Progenitor cell of endocrine pancreas (in vitro differentiated cells): ENCODE measurements around the gene TBCD. TPM values are rescaled to one million over a fixed set of nuclear protein-coding genes. Genes with fewer than 3 reads are reported as not detected.

Experiments
- DNase-seq: peaks from one replicate; pipeline ENCODE4 v3.0.0; 2021; ENCODE audit warnings: low spot score; ENCODE audit not compliant: unreplicated experiment
- H3K27ac Mint-ChIP-seq: 2 replicates; pipeline ENCODE4 v1.8.0; 2021; ENCODE audit warnings: mild to moderate bottlenecking, moderate library complexity, mixed read lengths
- H3K27me3 Mint-ChIP-seq: 2 replicates; pipeline ENCODE4 v1.8.0; 2021; ENCODE audit warnings: mixed read lengths
- H3K36me3 Mint-ChIP-seq: 2 replicates; pipeline ENCODE4 v1.8.0; 2022; ENCODE audit warnings: mixed read lengths; ENCODE audit not compliant: insufficient read depth
- H3K4me1 Mint-ChIP-seq: 2 replicates; pipeline ENCODE4 v1.8.0; 2021; ENCODE audit warnings: low read depth, mixed read lengths
- H3K4me3 Mint-ChIP-seq: 2 replicates; pipeline ENCODE4 v1.8.0; 2021; ENCODE audit warnings: low read depth, mild to moderate bottlenecking, moderate library complexity, mixed read lengths
- H3K9me3 Mint-ChIP-seq: 2 replicates; pipeline ENCODE4 v1.8.0; 2021; ENCODE audit warnings: low read depth, mixed read lengths
- total RNA-seq: library from RNA; stranded (reverse); gene quantifications from 2 replicates; pipeline ENCODE4 v1.2.1, GENCODE V29; 2021
- TF ChIP-seq, protein P1 (sequence below): fragments of 200-600 bp; sonication (generic); IDR thresholded peaks from one replicate; pipeline ENCODE4 v1.5.0; 2021; ENCODE audit warnings: antibody characterized with exemption, mild to moderate bottlenecking; ENCODE audit not compliant: unreplicated experiment

Gene TBCD
- total RNA-seq, 1 donor from 2014 or later, result 95.6 TPM

DNA sequence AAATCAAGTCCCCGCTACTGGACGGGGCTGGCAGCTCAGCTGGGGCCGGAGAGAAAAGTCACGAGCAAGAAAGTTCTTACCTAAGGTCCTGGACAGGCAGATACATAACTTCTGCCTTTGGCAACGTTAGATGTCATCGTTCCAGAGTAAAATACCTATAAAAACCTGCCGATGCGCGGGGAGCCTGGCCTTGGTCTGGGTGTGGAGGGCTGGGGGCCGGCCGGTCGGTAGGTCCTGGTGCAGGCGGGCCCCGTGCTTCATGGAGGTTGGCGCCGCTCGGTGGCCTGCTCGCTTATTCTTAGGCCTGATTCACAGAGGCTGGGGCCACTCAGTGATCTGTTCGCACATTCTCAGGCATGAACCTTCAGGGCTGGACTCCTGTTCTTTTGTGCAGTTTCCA, 121.7 kb downstream of the TBCD start:
- DNase-seq, result no peak
- TF ChIP-seq, protein P1, sequence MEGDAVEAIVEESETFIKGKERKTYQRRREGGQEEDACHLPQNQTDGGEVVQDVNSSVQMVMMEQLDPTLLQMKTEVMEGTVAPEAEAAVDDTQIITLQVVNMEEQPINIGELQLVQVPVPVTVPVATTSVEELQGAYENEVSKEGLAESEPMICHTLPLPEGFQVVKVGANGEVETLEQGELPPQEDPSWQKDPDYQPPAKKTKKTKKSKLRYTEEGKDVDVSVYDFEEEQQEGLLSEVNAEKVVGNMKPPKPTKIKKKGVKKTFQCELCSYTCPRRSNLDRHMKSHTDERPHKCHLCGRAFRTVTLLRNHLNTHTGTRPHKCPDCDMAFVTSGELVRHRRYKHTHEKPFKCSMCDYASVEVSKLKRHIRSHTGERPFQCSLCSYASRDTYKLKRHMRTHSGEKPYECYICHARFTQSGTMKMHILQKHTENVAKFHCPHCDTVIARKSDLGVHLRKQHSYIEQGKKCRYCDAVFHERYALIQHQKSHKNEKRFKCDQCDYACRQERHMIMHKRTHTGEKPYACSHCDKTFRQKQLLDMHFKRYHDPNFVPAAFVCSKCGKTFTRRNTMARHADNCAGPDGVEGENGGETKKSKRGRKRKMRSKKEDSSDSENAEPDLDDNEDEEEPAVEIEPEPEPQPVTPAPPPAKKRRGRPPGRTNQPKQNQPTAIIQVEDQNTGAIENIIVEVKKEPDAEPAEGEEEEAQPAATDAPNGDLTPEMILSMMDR, result no peak
- no peak overlapping the region for H3K4me3 Mint-ChIP-seq
- H3K36me3 Mint-ChIP-seq, result peaks cover 7% of the 10 kb centered on the region
- no peak overlapping the region for H3K27ac Mint-ChIP-seq
- H3K27me3 Mint-ChIP-seq, result no peaks in the 10 kb centered on the region
- H3K4me1 Mint-ChIP-seq, result peaks cover 22% of the 10 kb centered on the region
- no peaks in the 10 kb centered on the region for H3K9me3 Mint-ChIP-seq

DNA sequence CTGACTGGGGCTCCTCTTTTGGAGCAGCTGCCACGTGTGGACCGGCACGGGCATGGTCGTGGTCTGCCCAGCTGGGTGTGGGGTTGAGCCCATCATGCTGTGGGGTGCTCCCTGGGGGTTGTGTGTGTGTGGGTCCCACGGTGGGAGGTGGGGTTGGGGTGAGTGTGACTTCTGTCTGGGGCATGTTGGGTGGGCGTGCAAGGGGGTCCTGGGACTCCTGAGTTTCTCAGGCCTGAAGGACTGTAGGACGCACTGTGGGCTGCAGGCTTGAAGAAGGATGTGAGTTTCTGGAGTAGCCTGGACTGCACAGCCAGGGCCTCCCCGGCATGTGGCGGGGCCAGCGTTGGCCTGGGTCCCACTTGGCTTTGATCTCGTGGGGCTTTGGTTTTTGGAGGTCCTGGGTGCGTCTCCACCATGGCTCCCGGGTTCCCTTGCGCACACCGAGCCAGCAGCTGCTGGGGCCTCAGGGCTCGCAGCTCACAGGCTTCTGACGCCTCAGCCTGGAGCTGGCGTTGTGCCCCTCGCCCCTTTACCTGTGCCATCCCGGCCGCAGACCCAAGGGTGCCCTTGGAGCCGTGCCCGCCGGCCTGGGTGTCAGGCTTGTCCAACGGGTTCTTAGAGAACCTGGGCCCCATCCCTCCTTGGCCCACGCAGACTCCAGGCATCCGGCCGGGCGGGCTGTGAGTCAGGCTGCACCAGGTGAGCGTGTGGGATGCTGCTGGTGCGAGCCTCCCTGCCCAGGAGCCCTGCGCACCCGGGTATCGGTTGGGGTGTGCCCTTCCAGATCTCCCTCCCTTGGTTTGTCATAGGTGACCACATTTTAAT, 122.4 kb downstream of the TBCD start:
- Mint-ChIP-seq H3K27me3 (no peaks in the 10 kb centered on the region), H3K27ac (peak overlapping the region; percentile 93), H3K36me3 (peaks cover 7% of the 10 kb centered on the region), H3K9me3 (no peaks in the 10 kb centered on the region), H3K4me1 (peaks cover 22% of the 10 kb centered on the region), H3K4me3 (no peak overlapping the region)
- no peak for DNase-seq
- TF ChIP-seq, protein P1, result no peak

DNA sequence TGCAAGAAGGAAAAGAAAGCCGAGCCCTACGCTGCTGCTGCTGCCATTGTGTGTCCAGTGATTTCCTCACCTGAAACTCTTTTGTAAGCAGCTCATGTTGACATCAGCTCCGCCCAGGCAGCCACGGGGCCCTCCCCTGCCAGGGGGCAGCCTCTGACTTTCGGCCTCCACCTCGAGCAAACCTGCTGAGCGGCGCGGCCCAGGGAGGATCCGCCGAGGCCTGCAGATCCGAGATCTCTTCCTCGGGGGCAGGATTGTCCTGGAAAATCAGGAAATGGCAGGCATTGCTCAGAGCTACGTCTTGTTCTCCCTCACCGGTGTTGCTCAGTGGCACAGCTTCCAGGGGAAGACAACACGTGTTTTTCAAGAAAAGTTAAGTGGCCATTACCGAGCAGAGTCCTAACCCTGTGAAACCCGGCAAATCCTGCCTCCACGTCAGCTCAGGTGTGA, 123.6 kb downstream of the TBCD start:
- DNase-seq, result peak; percentile 42
- Mint-ChIP-seq H3K4me3 (no peak overlapping the region), H3K27ac (peak overlapping the region; percentile 93), H3K4me1 (peaks cover 22% of the 10 kb centered on the region), H3K9me3 (no peaks in the 10 kb centered on the region), H3K27me3 (no peaks in the 10 kb centered on the region), H3K36me3 (peaks cover 4% of the 10 kb centered on the region)
- TF ChIP-seq, protein P1, result no peak

DNA sequence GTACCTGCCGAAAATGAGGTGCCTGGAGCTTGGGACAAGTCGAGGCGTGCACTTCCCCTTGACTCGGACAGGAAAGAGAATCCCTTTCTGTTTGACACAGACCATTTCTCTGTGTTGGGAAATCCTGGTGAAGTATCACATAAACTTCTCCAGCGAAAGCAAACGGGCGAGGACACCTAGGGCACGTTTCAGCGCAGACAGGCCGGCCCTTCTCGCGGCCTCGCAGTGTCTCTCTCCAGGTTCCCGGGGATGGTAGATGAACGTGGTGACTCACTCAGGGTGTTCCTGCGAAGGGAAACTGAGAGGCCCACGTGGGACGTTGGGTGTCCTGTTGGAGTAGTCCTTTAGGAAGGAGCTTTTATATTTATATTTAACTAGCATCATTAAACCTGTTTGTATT, 124.3 kb downstream of the TBCD start:
- peaks cover 22% of the 10 kb centered on the region for H3K4me1 Mint-ChIP-seq
- TF ChIP-seq, protein P1, result no peak
- DNase-seq, result no peak
- no peaks in the 10 kb centered on the region for H3K9me3 Mint-ChIP-seq
- H3K27ac Mint-ChIP-seq, result peak overlapping the region; percentile 73
- no peaks in the 10 kb centered on the region for H3K27me3 Mint-ChIP-seq
- H3K4me3 Mint-ChIP-seq, result no peak overlapping the region
- H3K36me3 Mint-ChIP-seq, result peaks cover 1% of the 10 kb centered on the region

DNA sequence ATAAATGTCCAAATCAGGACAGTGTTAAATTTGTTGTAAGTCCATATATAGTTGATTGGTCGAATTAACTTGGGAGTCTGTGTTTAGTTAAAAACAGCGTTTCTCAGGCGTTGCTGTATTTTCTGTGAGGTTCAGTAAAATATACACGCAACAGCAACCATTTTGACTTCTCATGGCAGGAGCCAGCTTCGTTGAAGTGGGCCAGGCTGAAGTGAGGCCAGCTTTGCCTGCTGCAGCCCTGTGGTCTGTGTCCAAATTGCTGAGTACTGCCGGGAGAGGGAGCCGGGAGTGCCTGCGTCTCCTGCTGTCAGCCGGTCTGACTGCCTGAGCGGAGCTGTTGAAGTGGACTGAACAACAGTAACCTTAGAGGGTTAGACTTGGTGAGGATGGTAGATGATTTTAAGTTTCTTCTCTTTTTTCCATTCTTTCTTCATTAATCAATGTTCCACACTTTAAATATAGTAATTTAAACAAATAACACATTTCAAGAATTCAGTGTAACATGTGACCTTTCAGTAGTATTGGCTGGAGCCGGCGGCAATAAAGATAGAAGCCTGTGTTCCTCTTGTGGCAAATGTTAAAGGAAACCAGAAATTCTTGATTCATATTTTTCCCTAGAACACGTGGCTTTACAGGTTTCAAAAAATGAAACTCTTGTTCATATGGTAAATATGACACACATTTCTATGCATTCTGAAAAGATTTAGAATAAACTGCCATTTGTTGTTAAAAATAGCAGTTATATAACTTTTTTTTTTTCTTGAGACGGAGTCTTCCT, 124.9 kb downstream of the TBCD start:
- DNase-seq, result peak; percentile 38
- Mint-ChIP-seq H3K4me3 (no peak overlapping the region), H3K9me3 (no peaks in the 10 kb centered on the region)

More for the DNA sequence above, 124.9 kb downstream of the TBCD start:
- Mint-ChIP-seq H3K27ac (peak overlapping the region; percentile 73), H3K4me1 (peaks cover 24% of the 10 kb centered on the region), H3K36me3 (peaks cover 1% of the 10 kb centered on the region), H3K27me3 (no peaks in the 10 kb centered on the region)
- TF ChIP-seq, protein P1, result peak; percentile 49
